Jurkat, Clone E6-1 (cell line): ENCODE data around the gene SLC9A9.

ENCODE experiments used
- DNase-seq: peaks from one replicate; pipeline ENCODE4 v3.0.0-alpha.2; 2011; ENCODE audit warnings: low read depth, low spot score
- H3K4me3 ChIP-seq: 2 replicates; pipeline ENCODE4 v1.5.1; 2011; ENCODE audit warnings: mild to moderate bottlenecking, low read length, control low read depth, moderate library complexity

Gene SLC9A9

DNA sequence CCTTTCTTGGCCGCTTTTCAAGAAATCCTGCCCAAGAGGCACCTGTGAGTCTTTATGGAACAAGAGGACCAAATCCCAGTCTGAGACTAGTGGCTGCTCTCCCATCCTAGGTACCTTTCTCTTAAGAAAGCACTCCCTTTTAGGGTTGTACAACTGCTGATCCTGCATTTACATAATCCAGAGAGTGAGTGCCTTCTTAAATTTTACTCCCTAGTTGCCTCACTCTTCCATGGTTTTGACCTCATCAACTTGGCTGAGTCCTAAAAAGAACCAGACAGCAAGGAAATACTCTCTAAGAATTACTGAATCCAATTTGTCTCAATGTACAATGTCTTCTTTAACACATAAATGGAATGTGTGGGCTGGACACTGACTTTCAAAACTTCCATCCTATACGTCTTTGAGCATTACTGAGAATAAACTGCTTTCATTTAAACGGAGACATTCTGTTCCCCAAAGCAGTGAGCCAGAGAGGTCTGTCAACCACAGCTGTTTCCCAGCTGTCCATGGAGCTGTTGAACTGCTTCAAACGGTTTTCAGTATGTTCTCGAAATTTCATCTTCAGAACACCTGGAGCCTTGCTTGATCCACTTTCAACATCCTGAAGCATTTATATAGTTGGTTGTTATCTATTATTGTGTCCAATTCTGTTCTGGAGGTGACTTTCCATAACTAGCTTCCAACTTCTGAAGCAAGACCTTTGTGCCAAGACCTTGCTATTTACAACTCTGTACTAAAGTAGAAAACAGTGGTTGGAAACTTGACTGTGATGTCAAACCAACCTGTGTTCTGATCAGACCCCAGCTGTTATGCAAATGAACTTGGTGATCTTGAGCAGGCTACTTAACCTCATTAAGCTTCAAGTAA lies 179.1 kb downstream of the SLC9A9 start:
- no peak overlapping the region for H3K4me3 ChIP-seq
- no peak for DNase-seq

- H3K4me3 ChIP-seq = no peak overlapping the region
- DNase-seq = no peak
These were observed 179.9 kb downstream of the SLC9A9 start for GRCh38 chr3:143668385-143668784.

DNA sequence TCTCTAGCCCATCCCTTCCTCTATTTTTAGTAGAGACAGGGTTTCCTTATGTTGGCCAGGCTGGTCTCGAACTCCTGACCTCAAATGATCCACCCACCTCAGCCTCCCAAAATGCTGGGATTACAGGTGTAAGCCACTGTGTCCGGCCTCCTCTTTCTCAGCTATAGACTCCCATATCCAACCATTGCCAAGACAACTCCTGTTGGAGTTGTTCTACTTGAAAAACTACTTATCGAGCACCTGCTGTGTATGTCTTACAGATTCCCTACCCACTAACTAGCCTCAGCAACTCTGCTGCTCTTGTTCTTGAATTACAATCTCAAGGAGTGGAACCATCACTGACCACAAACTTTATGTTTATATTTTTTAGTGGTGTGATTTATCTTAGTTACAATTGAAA lies 186.6 kb downstream of the SLC9A9 start:
- no peak overlapping the region for H3K4me3 ChIP-seq
- DNase-seq = no peak

DNA sequence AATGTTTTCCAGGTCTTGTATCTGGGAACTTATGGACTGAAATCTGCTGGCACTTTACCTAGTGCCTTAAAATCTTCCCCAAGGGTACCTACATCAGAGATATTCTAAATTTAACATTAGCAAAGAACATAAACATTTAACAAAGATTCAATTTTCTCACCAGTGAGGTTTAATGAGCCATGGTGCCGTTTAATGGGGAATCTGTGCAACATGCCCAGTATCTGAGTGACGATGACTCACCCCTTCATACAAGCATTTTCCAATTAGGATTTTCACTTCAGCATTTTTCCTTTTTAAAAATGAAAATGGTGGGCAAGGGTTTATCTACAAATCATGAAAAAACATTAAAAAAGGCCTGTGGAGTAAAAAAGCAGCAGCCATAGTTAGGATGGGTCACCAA lies 189.4 kb downstream of the SLC9A9 start:
- H3K4me3 ChIP-seq = no peak overlapping the region
- no peak for DNase-seq

DNA sequence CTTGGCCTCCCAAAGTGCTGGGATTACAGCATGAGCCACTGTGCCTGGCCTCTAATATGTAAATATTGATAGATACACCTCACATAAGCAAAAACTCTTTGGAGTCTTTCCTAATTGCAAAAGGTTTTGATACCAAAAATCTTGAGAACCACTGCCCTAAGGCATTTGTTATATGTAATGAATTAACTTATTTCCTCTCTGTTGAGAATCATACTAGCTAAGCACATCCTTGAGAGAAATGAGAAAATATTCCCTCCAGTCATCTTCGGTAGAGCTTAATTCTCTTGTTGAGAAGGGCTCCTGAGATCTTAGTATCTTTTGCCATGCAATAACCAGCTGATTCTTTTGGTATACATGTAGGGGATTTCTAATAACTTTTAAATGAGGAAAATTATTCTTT lies 190.2 kb downstream of the SLC9A9 start:
- no peak for DNase-seq

GRCh38 chr3:143657391-143657790 lies 190.9 kb downstream of the SLC9A9 start:
- H3K4me3 ChIP-seq = no peak overlapping the region
- DNase-seq = no peak

More for the DNA sequence above, 190.2 kb downstream of the SLC9A9 start:
- H3K4me3 ChIP-seq = no peak overlapping the region

GRCh38 chr3:143654906-143655305 lies 193.4 kb downstream of the SLC9A9 start:
- DNase-seq = no peak

GRCh38 chr3:143653935-143654334 lies 194.3 kb downstream of the SLC9A9 start:
- no peak overlapping the region for H3K4me3 ChIP-seq
- no peak for DNase-seq

More at GRCh38 chr3:143654906-143655305, 193.4 kb downstream of the SLC9A9 start:
- no peak overlapping the region for H3K4me3 ChIP-seq

DNA sequence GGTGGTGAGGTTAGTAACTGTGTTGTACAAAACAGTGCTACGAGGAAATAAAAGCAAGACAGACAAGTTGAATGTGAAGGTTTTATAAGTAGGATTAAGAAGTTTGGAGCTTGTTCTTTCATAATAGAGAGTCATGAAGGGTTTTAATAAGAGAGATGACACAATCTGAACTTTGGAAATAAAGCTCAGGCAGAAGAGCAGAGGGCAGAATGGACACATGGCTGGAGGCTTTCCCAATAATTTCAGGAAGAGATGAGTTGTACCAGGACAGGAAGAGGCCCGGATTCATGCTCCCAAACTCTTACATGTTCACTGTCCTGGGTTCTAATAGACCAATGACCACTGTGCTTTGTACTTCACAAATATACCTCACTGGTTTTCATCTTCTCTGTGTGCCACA lies 194.8 kb downstream of the SLC9A9 start:
- DNase-seq = no peak
- H3K4me3 ChIP-seq = no peak overlapping the region

GRCh38 chr3:143652118-143652517 lies 196.2 kb downstream of the SLC9A9 start:
- DNase-seq = no peak
- H3K4me3 ChIP-seq = no peak overlapping the region

DNA sequence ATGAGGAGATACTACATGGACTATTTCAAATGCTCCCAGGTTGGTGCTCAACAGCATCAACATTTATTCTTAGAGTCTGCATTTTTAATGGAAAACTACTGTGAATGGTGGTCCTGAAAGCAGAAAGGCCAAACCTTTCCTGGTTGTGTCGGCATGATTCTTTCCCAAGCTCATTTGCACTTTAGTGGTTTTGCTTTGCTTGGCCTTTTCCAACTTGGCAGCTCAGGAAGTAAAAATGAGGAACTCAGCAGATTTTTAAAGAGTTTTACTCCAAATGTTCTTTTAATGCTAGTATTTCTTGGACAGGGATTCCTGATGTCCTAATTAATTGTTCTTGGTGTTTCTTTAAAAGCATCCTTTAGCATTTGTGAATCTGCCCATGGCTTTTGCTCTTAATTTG lies 197.4 kb downstream of the SLC9A9 start:
- H3K4me3 ChIP-seq = no peak overlapping the region
- DNase-seq = no peak

GRCh38 chr3:143650120-143650519 lies 198.1 kb downstream of the SLC9A9 start:
- DNase-seq = no peak
- H3K4me3 ChIP-seq = no peak overlapping the region

GRCh38 chr3:143648708-143649107 lies 199.6 kb downstream of the SLC9A9 start:
- DNase-seq = no peak
- H3K4me3 ChIP-seq = no peak overlapping the region

GRCh38 chr3:143648218-143648617 lies 200.1 kb downstream of the SLC9A9 start:
- no peak overlapping the region for H3K4me3 ChIP-seq
- no peak for DNase-seq

- no peak overlapping the region for H3K4me3 ChIP-seq
- DNase-seq = peak; percentile 64
These were observed 203.7 kb downstream of the SLC9A9 start for GRCh38 chr3:143644370-143645089.

DNA sequence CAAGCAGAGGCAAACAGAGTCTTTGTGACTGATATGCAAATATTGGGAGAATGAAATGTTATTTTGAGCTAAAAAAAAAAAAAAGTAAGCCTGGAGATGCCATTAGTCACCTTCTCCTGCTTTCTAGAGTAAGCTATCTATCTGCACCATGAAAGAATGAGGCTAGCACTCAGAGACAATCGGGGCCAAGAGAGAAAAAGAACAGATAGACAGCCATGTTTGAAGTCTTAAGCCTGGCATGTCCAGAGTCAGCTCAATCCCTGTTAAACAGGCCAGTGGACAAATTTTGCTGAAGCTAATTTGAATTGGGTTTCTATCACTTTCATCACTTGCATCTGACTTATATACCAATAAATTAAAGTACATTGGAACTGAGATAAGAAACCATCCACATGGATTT lies 204.4 kb downstream of the SLC9A9 start:
- DNase-seq = no peak
- H3K4me3 ChIP-seq = no peak overlapping the region

DNA sequence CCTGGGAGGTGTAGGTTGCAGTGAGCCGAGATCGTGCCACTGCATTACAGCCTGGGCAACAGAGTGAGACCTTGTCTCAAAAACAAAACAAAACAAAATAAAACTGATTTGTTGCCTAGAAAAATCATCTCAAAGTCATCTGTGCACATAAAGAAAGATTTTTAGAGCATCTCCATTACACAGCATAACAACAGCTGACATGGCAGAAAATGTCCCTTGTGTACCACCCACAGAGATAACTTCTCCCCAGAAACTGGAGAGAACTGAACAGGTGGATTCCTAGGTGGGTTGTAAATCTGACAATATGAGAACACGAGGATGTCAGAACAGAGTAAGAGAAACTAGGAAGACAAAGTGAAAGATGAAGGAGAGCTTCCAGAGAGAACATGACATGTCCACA lies 207.5 kb downstream of the SLC9A9 start:
- no peak for DNase-seq
- no peak overlapping the region for H3K4me3 ChIP-seq

DNA sequence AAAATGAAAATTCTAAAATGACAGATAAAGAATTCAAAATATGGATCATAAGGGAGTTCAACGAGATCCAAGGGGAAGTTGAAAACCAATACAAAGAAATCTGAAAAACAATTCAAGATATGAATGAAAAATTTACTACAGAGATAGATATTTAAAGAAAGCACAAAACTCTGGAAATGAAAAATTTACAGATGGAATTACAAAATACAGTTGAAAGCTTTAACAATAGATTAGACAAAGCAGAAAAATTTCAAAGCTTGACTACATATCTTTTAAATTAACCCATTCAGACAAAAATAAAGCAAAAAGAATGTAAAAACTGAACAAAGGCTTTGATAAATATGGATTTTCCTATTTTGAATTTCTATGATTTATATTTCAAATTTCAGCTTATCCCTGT lies 211.1 kb downstream of the SLC9A9 start:
- no peak for DNase-seq
- no peak overlapping the region for H3K4me3 ChIP-seq

- DNase-seq = no peak
These were observed 213.3 kb downstream of the SLC9A9 start for GRCh38 chr3:143634991-143635390.

DNA sequence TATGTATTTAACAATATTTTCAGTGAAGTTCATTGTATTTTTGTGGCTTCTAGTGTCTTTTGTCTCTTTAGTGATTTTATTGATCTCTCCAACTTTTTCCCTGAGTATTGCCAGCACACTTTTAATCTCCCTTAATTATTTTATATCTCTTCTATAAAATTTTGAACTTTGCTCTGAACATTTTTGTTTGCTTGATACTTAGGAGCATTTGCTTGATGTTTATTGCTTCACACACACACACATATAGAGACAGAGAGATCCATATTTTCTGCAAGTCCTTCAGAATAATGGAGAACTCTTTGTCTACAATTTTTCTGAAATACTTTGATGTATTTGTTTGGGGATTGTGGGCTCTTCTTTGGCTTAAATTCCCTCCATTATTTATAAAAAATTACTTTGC lies 213.8 kb downstream of the SLC9A9 start:
- no peak overlapping the region for H3K4me3 ChIP-seq
- no peak for DNase-seq

More at GRCh38 chr3:143634991-143635390, 213.3 kb downstream of the SLC9A9 start:
- H3K4me3 ChIP-seq = no peak overlapping the region
